ENCODE measurements around the gene RBPJ. TPM values are rescaled to one million over a fixed set of nuclear protein-coding genes. Genes with fewer than 3 reads are reported as not detected.

The RBPJ gene
- total and polyA plus RNA-seq, 2 of the 8 experiments (the other 6 are each of a cell fraction or from before 2014, with no cell fraction given), result 65.5 to 217 TPM

- TF ChIP-seq RBBP5 (IDR thresholded peaks at IDR 0.05; ENCODE audit: borderline replicate concordance, low read depth, low read length) (no peak), PHF8 (conservative IDR thresholded peaks at IDR 0.05; ENCODE audit: low read depth, low read length) (no peak), CREB1 (IDR thresholded peaks at IDR 0.05) (no peak), POU5F1 (IDR thresholded peaks at IDR 0.05; ENCODE audit: low read depth, low read length) (no peak), CBX5 (IDR thresholded peaks at IDR 0.05; ENCODE audit: low read depth, low read length) (no peak), HDAC2 (IDR thresholded peaks at IDR 0.05; ENCODE audit: borderline replicate concordance in 1 of 2, low read depth in 2 of 2, low read length in 2 of 2) (no peak), SRF (IDR thresholded peaks at IDR 0.05; ENCODE audit: low read depth, low read length) (peak; percentile 78), YY1 (IDR thresholded peaks at IDR 0.05; ENCODE audit: low read depth, low read length) (no peak)
These were observed 85.6 kb downstream of the RBPJ start (continued) for GRCh38 chr4:26406346-26406975.

All from H1 (cell line).